SJSA1 (cell line): Measurements from ENCODE around the gene PKN1. TPM values are rescaled to one million over a fixed set of nuclear protein-coding genes. Genes with fewer than 3 reads are reported as not detected.
A peak's percentile ranks its signal among the peaks of the same experiment; 100 is the strongest.

Experiments
- DNase-seq, 2 experiments: peaks; one replicate each; pipeline ENCODE4 v3.0.0-alpha.2; 2015 to 2020; ENCODE audit warnings: low spot score in 2 of 2, low read depth in 1 of 2
- H3K27ac ChIP-seq: fragments of 250-450 bp; sonication (Bioruptor Pico); 2 replicates; pipeline ENCODE4 v1.5.1; 2020; ENCODE audit warnings: mild to moderate bottlenecking, moderate library complexity
- H3K27me3 ChIP-seq: fragments of 250-450 bp; sonication (Bioruptor Pico); replicated peaks from 2 replicates; pipeline ENCODE4 v1.5.1; 2020; ENCODE audit warnings: mild to moderate bottlenecking, moderate library complexity
- H3K36me3 ChIP-seq: fragments of 250-450 bp; sonication (Bioruptor Pico); 2 replicates; pipeline ENCODE4 v1.5.1; 2020; ENCODE audit warnings: mild to moderate bottlenecking
- H3K4me1 ChIP-seq: fragments of 250-450 bp; sonication (Bioruptor Pico); replicated peaks from 2 replicates; pipeline ENCODE4 v1.6.1; 2021; ENCODE audit warnings: mild to moderate bottlenecking
- H3K4me3 ChIP-seq: fragments of 250-450 bp; sonication (Bioruptor Pico); 2 replicates; pipeline ENCODE4 v1.5.1; 2020; ENCODE audit warnings: mild to moderate bottlenecking
- H3K9me3 ChIP-seq: fragments of 250-450 bp; sonication (Bioruptor Pico); replicated peaks from 2 replicates; pipeline ENCODE4 v1.5.1; 2020; ENCODE audit warnings: mild to moderate bottlenecking
- total RNA-seq: library from RNA; depleted of rRNA; stranded (reverse); fragments of >200 nt; shearing (Covaris generic); gene quantifications from 2 replicates; pipeline ENCODE4 v1.2.3, GENCODE V29; 2014

Gene PKN1
- total RNA-seq, 1 experiment from 2014 or later: 79.7 TPM

- Histone ChIP-seq H3K36me3 (peaks cover 70% of the 10 kb centered on the region), H3K4me1 (peaks cover 4% of the 10 kb centered on the region), H3K27me3 (no peaks in the 10 kb centered on the region), H3K9me3 (no peaks in the 10 kb centered on the region), H3K4me3 (no peak overlapping the region), H3K27ac (no peak overlapping the region)
- no peak for DNase-seq
Observed at GRCh38 chr19:14480700-14481079, 47.6 kb downstream of the PKN1 start.

- Histone ChIP-seq H3K27me3 (no peaks in the 10 kb centered on the region), H3K27ac (no peak overlapping the region), H3K4me1 (no peaks in the 10 kb centered on the region), H3K36me3 (peaks cover 79% of the 10 kb centered on the region), H3K4me3 (no peak overlapping the region), H3K9me3 (no peaks in the 10 kb centered on the region)
- DNase-seq: no peak
Observed at GRCh38 chr19:14482172-14482941, 49.3 kb downstream of the PKN1 start.

- no peak for DNase-seq
- no peak overlapping the region for H3K27ac ChIP-seq
- no peaks in the 10 kb centered on the region for H3K9me3 ChIP-seq
- H3K4me3 ChIP-seq: no peak overlapping the region
- H3K4me1 ChIP-seq: no peaks in the 10 kb centered on the region
- H3K36me3 ChIP-seq: peaks cover 73% of the 10 kb centered on the region
- H3K27me3 ChIP-seq: no peaks in the 10 kb centered on the region
Observed at GRCh38 chr19:14487370-14488125, 54.4 kb downstream of the PKN1 start.

GRCh38 chr19:14492756-14493337 is 59.7 kb downstream of the PKN1 start:
- Histone ChIP-seq H3K27me3 (no peaks in the 10 kb centered on the region), H3K27ac (no peak overlapping the region), H3K4me3 (no peak overlapping the region), H3K9me3 (no peaks in the 10 kb centered on the region), H3K36me3 (peaks cover 58% of the 10 kb centered on the region), H3K4me1 (peaks cover 18% of the 10 kb centered on the region)
- no peak for DNase-seq

GRCh38 chr19:14494411-14494810 is 61.3 kb downstream of the PKN1 start:
- H3K9me3 ChIP-seq: no peaks in the 10 kb centered on the region
- peaks cover 18% of the 10 kb centered on the region for H3K4me1 ChIP-seq
- no peak for DNase-seq
- H3K36me3 ChIP-seq: peaks cover 46% of the 10 kb centered on the region
- H3K4me3 ChIP-seq: peak overlapping the region; percentile 54
- no peaks in the 10 kb centered on the region for H3K27me3 ChIP-seq
- H3K27ac ChIP-seq: no peak overlapping the region

- peaks cover 39% of the 10 kb centered on the region for H3K36me3 ChIP-seq
- no peaks in the 10 kb centered on the region for H3K9me3 ChIP-seq
- no peaks in the 10 kb centered on the region for H3K27me3 ChIP-seq
- no peak overlapping the region for H3K27ac ChIP-seq
- H3K4me3 ChIP-seq: peak overlapping the region; percentile 54
- H3K4me1 ChIP-seq: peaks cover 18% of the 10 kb centered on the region
- DNase-seq: no peak
Observed at GRCh38 chr19:14494910-14495671, 62.0 kb downstream of the PKN1 start.

GRCh38 chr19:14495672-14496028 is 62.5 kb downstream of the PKN1 start:
- H3K9me3 ChIP-seq: no peaks in the 10 kb centered on the region
- H3K27ac ChIP-seq: no peak overlapping the region
- H3K36me3 ChIP-seq: peaks cover 34% of the 10 kb centered on the region
- H3K4me1 ChIP-seq: peaks cover 18% of the 10 kb centered on the region
- DNase-seq: no peak
- peak overlapping the region; percentile 54 for H3K4me3 ChIP-seq
- H3K27me3 ChIP-seq: no peaks in the 10 kb centered on the region

GRCh38 chr19:14496029-14496833 is 63.1 kb downstream of the PKN1 start, which contains the start of gene GIPC1:
Gene GIPC1, minus strand, starts transcription at chr19:14496127. Its CDS starts 13,151 bp downstream, at chr19:14482976.
- H3K36me3 ChIP-seq: peaks cover 31% of the 10 kb centered on the region
- peaks cover 18% of the 10 kb centered on the region for H3K4me1 ChIP-seq
- peak; percentile 98 to 99 for DNase-seq
- no peaks in the 10 kb centered on the region for H3K27me3 ChIP-seq
- H3K9me3 ChIP-seq: no peaks in the 10 kb centered on the region
- no peak within 1 kb of the TSS for H3K27ac ChIP-seq
- H3K4me3 ChIP-seq: peak within 1 kb of the TSS; percentile 54

- H3K4me3 ChIP-seq: no peak overlapping the region
- no peaks in the 10 kb centered on the region for H3K9me3 ChIP-seq
- H3K4me1 ChIP-seq: peaks cover 18% of the 10 kb centered on the region
- no peak for DNase-seq
- no peaks in the 10 kb centered on the region for H3K27me3 ChIP-seq
- H3K27ac ChIP-seq: no peak overlapping the region
- peaks cover 25% of the 10 kb centered on the region for H3K36me3 ChIP-seq
Observed at GRCh38 chr19:14496834-14497227, 63.7 kb downstream of the PKN1 start.

GRCh38 chr19:14497228-14497921 is 64.3 kb downstream of the PKN1 start:
- peaks cover 20% of the 10 kb centered on the region for H3K36me3 ChIP-seq
- no peaks in the 10 kb centered on the region for H3K9me3 ChIP-seq
- DNase-seq: no peak

GRCh38 chr19:14502334-14503092 is 69.4 kb downstream of the PKN1 start:
- H3K4me3 ChIP-seq: no peak overlapping the region
- H3K27ac ChIP-seq: no peak overlapping the region

More at GRCh38 chr19:14497228-14497921, 64.3 kb downstream of the PKN1 start:
- Histone ChIP-seq H3K4me3 (no peak overlapping the region), H3K4me1 (peaks cover 18% of the 10 kb centered on the region), H3K27ac (no peak overlapping the region), H3K27me3 (no peaks in the 10 kb centered on the region)

GRCh38 chr19:14503285-14503684 is 70.2 kb downstream of the PKN1 start:
- Histone ChIP-seq H3K4me1 (peaks cover 35% of the 10 kb centered on the region), H3K27me3 (no peaks in the 10 kb centered on the region), H3K27ac (no peak overlapping the region)

More at GRCh38 chr19:14502334-14503092, 69.4 kb downstream of the PKN1 start:
- Histone ChIP-seq H3K9me3 (no peaks in the 10 kb centered on the region), H3K36me3 (no peaks in the 10 kb centered on the region), H3K4me1 (peaks cover 30% of the 10 kb centered on the region), H3K27me3 (no peaks in the 10 kb centered on the region)
- no peak for DNase-seq

More at GRCh38 chr19:14503285-14503684, 70.2 kb downstream of the PKN1 start:
- Histone ChIP-seq H3K4me3 (no peak overlapping the region), H3K36me3 (no peaks in the 10 kb centered on the region), H3K9me3 (no peaks in the 10 kb centered on the region)
- DNase-seq: no peak
